NCI-H460 (cell line): ENCODE results near the gene SNAPC1. TPM values are rescaled to one million over a fixed set of nuclear protein-coding genes. Genes with fewer than 3 reads are reported as not detected.
A peak's percentile ranks its signal among the peaks of the same experiment; 100 is the strongest.

Source experiments
- DNase-seq: peaks from one replicate; pipeline ENCODE4 v3.0.0-alpha.2; 2016; ENCODE audit warnings: low read depth; ENCODE audit errors: extremely low read depth
- total RNA-seq: library from RNA; depleted of rRNA; stranded (reverse); fragments of >200 nt; shearing (Covaris generic); gene quantifications from 2 replicates; pipeline ENCODE4 v1.2.3, GENCODE V29; 2014; rRNA removed

Gene SNAPC1
- total RNA-seq, 1 experiment from 2014 or later, result 43.4 TPM

DNA sequence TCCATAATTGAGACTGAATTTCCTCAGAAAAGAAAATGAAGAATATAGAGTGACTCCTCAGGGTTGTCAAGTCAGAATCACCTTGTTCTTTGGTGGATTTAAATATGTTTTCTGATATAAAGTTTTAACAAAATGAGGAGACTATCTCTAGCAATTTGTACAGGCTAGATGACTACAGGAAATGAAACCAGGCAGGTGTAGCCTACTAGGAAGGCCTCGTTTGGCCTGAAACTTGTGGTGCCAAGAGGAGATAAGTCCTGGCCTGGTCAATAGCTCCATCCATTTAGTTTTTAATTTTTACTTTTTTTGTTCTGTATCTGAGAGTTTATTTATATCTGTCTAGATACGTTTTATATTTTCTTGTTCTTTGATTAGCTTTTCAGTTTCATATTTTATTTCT is 41.5 kb downstream of the SNAPC1 start:
- DNase-seq, result no peak

DNA sequence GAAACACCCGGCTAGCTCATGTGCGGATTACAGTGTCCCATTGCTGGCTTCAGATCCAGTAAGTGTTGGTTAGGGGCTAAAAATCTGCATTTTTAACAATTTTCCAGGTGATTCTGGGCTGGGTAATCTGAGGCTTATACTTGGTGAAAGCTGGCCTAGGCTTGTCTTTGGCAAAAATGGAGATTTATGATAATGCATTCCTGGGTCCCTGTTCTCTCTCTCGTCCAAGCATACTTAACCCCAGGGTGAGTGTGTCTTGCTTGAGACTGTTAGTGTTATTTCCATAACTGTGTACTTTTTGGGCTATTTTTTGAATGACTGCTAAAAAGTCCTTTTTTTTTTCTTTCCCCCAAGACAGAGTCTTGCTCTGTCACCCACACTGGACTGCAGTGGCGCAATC is 43.2 kb downstream of the SNAPC1 start:
- DNase-seq, result no peak

DNA sequence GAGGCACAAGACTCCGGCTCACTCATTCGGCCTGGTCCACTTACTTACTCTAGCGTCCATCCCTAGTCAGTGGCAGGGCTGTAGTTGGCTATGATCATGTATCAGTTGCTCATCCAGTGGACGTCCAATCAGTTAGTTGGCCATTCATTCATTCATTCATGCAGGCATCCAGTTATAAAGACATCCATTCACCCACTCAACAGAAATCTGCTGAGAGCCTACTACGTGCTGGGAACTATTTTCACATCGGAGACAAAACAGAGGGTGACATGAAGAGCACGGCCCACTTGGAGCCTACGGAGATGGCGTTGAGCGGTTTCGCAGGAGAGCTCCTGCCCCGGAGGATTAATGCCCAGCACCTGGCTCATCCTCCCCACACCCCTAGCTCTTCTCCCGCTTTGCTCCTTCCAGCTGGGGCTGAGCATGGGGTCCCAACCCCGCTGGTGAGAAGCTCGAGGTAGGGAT is 49.7 kb downstream of the SNAPC1 start:
- no peak for DNase-seq

GRCh38 chr14:61812347-61813095 is 50.3 kb downstream of the SNAPC1 start, which contains the start of gene SYT16:
TSS of gene SYT16 (plus strand) at chr14:61812703.
- DNase-seq, result no peak

GRCh38 chr14:61813096-61813606 is 50.9 kb downstream of the SNAPC1 start:
- DNase-seq, result no peak

DNA sequence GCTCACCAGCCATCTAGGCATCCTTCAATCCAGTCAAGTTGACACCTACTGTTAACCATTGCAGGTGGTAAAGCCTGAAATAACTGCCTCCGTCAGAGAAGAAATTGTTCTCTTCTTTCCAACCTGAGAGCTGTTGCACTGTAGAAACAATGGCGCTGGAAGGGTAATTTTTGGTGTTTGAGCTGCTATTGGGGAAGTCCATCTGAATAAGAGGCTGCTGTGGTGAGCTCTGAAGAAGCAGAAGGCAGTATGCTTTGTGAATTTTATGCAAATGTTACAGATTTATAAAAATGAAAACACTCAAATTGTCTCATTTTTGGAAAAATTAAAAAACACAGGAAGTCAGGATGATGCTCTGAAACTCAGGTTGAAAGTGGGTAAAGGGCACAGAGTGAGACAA is 60.2 kb downstream of the SNAPC1 start:
- no peak for DNase-seq

GRCh38 chr14:61832783-61833182 is 70.6 kb downstream of the SNAPC1 start:
- DNase-seq, result no peak

- no peak for DNase-seq
Measured at GRCh38 chr14:61836184-61836583, 74.0 kb downstream of the SNAPC1 start.

GRCh38 chr14:61836807-61837206 is 74.6 kb downstream of the SNAPC1 start:
- DNase-seq, result no peak

DNA sequence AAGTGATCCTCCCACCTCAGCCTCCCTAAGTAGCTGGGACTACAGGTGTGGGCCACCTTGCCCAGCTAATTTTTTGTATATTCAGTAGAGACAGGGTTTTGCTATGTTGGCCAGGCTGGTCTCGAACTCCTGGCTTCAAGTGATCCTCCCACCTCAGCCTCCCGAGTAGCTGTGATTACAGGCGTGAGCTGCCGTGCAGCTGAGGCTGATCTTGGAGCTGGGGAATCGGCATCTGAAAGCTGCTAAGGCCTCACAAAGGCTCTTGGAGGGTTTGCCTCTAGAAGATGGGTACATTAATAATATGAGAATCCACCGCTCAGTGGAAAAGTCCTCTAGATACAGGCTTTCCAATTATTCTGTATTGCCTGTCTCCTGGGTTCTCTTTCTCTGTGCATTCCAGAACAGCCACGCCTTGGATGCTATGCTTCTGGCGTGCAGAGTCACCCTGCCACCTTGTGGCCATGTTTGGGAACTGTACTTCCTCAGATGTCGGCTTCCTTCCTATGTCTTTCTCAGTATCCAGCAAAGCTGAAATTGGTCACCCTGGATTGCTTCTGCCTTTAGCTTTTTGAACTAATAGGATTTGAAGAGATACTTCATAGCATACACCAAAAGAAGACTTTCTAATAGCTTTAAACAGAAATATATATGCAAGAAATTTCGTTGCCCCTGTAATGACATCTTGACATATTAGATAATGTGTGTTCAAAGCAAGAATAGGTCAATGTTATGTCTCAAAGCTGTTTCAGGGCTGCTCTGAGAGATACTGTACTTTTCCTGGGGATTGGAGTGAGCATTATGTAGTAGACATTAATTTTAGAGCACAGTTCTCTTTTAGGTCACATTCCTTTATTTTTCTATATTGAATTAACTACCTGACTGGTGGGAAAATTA is 75.4 kb downstream of the SNAPC1 start:
- peak; percentile 80 for DNase-seq

- no peak for DNase-seq
Measured at GRCh38 chr14:61838661-61839245, 76.5 kb downstream of the SNAPC1 start.

DNA sequence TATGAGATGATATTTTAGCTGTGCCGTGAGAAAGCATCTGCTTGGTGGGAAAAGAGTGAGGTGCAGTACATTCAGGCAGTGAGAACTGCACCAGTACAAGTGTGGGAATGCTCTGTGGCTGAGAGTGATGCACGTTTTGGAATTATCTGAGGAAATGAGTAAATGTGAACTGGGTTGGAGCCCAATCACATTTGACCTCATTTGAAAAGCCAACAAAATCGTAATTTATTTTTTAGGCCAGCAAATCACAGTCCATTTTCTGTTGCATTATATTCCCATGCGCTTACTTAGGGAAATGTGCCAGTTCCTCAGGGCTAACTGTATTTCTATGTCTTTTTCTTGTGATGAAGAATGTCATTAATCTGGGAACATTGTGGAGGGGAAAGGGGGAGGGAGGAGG is 77.3 kb downstream of the SNAPC1 start:
- no peak for DNase-seq

- no peak for DNase-seq
Measured at GRCh38 chr14:61841145-61841544, 78.9 kb downstream of the SNAPC1 start.

Other genes with a start within 250 kb of the SNAPC1 start
- gene HIF1A, start 66.9 kb upstream of the SNAPC1 start, total RNA-seq, result 201 and 214 TPM in 2 replicates
- 0.02 TPM in 1 of 2 replicates, not detected in the other for gene SYT16, start 50.3 kb downstream of the SNAPC1 start, total RNA-seq